CD14-positive monocyte (primary cell): ENCODE results near the gene PSRC1. TPM values are rescaled to one million over a fixed set of nuclear protein-coding genes. Genes with fewer than 3 reads are reported as not detected.

Source experiments
- DNase-seq, 3 donors: peaks; one replicate each; pipeline ENCODE4 v3.0.0-alpha.2; 2011 to 2022
- H2AFZ ChIP-seq: 2 replicates; pipeline ENCODE4 v1.6.0; 2012; ENCODE audit warnings: mild to moderate bottlenecking, low read depth, low read length, inconsistent platforms; ENCODE audit not compliant: insufficient read depth, poor library complexity, severe bottlenecking
- H3K27ac ChIP-seq, 2 donors: 1 replicate in 1 of 2; 2 replicates in 1 of 2; pipeline ENCODE4 v1.5.1; 2012 to 2013; ENCODE audit warnings: low read length in 2 of 2, control low read depth in 1 of 2, inconsistent platforms in 1 of 2, low read depth in 1 of 2, mild to moderate bottlenecking in 1 of 2
- H3K27me3 ChIP-seq, 2 donors: one replicate each; pipeline versions ENCODE4 v1.6.0 to v1.6.1; 2011 to 2013; ENCODE audit warnings: low read length in 2 of 2; ENCODE audit not compliant: control insufficient read depth in 2 of 2, insufficient read depth in 2 of 2
- H3K36me3 ChIP-seq, 2 donors: replicated peaks in 1 of 2; 1 replicate in 1 of 2; 2 replicates in 1 of 2; pipeline versions ENCODE4 v1.5.1 to v1.6.1; 2012 to 2013; ENCODE audit warnings: low read length in 2 of 2, control low read depth in 1 of 2, inconsistent platforms in 1 of 2, mild to moderate bottlenecking in 1 of 2; ENCODE audit not compliant: insufficient read depth in 2 of 2, control insufficient read depth in 1 of 2
- H3K4me1 ChIP-seq, 2 donors: 1 replicate in 1 of 2; 2 replicates in 1 of 2; pipeline versions ENCODE4 v1.5.1 to v1.6.1; 2012 to 2013; ENCODE audit warnings: low read length in 2 of 2, control low read depth in 1 of 2, inconsistent platforms in 1 of 2, mild to moderate bottlenecking in 1 of 2, moderate library complexity in 1 of 2; ENCODE audit not compliant: insufficient read depth in 2 of 2, control insufficient read depth in 1 of 2
- H3K4me2 ChIP-seq: replicated peaks from 2 replicates; pipeline ENCODE3; 2012; ENCODE audit warnings: low read length, moderate library complexity, mild to moderate bottlenecking; ENCODE audit not compliant: poor library complexity, severe bottlenecking; ENCODE audit errors: extremely low read depth
- H3K4me3 ChIP-seq, 3 experiments: fragments of 200-600 bp in 1 of 3; sonication (generic) in 1 of 3; replicated peaks in 1 of 3; 1 replicate in 2 of 3; 2 replicates in 1 of 3; pipeline ENCODE4 v1.5.1; 2011 to 2013; ENCODE audit warnings: low read length in 3 of 3, mild to moderate bottlenecking in 3 of 3, control low read depth in 2 of 3, low read depth in 2 of 3, inconsistent platforms in 1 of 3, moderate library complexity in 1 of 3
- H3K79me2 ChIP-seq: 2 replicates; pipeline ENCODE4 v1.6.0; 2012; ENCODE audit warnings: mild to moderate bottlenecking, control low read depth, inconsistent platforms, low read length, moderate library complexity; ENCODE audit not compliant: insufficient read depth
- H3K9ac ChIP-seq: 2 replicates; pipeline ENCODE4 v1.6.0; 2017; ENCODE audit warnings: low read length, mild to moderate bottlenecking; ENCODE audit not compliant: insufficient read depth, poor library complexity, severe bottlenecking
- H3K9me3 ChIP-seq, 2 donors: replicated peaks in 1 of 2; 1 replicate in 1 of 2; 2 replicates in 1 of 2; pipeline versions ENCODE4 v1.5.1 to v1.6.1; 2012 to 2013; ENCODE audit warnings: low read length in 2 of 2, control low read depth in 1 of 2; ENCODE audit not compliant: control insufficient read depth in 1 of 2, insufficient read depth in 1 of 2
- H4K20me1 ChIP-seq: 2 replicates; pipeline ENCODE4 v1.6.0; 2012; ENCODE audit warnings: mild to moderate bottlenecking, low read length, control low read depth, moderate library complexity; ENCODE audit not compliant: insufficient read depth
- H3K27ac Mint-ChIP-seq, 7 donors: one replicate each; pipeline ENCODE4 v1.8.0; 2020; ENCODE audit warnings: mild to moderate bottlenecking in 7 of 7, mixed read lengths in 7 of 7, moderate library complexity in 6 of 7, inconsistent platforms in 2 of 7
- H3K27me3 Mint-ChIP-seq, 3 donors: one replicate each; pipeline ENCODE4 v1.8.0; 2021 to 2022; ENCODE audit warnings: low read depth in 3 of 3, mild to moderate bottlenecking in 3 of 3, mixed read lengths in 3 of 3, moderate library complexity in 3 of 3, inconsistent platforms in 1 of 3
- H3K36me3 Mint-ChIP-seq, 2 donors: one replicate each; pipeline ENCODE4 v1.8.0; 2020; ENCODE audit warnings: mixed read lengths in 2 of 2, inconsistent platforms in 1 of 2, mild to moderate bottlenecking in 1 of 2
- H3K4me1 Mint-ChIP-seq: one replicate; pipeline ENCODE4 v1.8.0; 2020; ENCODE audit warnings: mild to moderate bottlenecking, mixed read lengths
- H3K4me3 Mint-ChIP-seq, 2 donors: one replicate each; pipeline ENCODE4 v1.8.0; 2020; ENCODE audit warnings: mild to moderate bottlenecking in 2 of 2, mixed read lengths in 2 of 2, moderate library complexity in 1 of 2
- H3K9me3 Mint-ChIP-seq, 7 donors: one replicate each; pipeline ENCODE4 v1.8.0; 2020 to 2022; ENCODE audit warnings: mixed read lengths in 7 of 7, mild to moderate bottlenecking in 6 of 7, moderate library complexity in 6 of 7, inconsistent platforms in 2 of 7
- WGBS: methylation state at CpG from one replicate; pipeline ENCODE4 v1.1.5; 2013; ENCODE audit warnings: missing lambda C conversion rate; ENCODE audit not compliant: insufficient coverage; 5-methylcytosine and 5-hydroxymethylcytosine counted together
- intact Hi-C, 2 donors: fragments of 100-400 bp; cut with micrococcal nuclease; formaldehyde crosslinking; loops; one replicate each; pipeline versions ENCODE4 v1.15.0 to v1.15.1; 2023
- polyA plus RNA-seq, 3 donors: library from polyadenylated mRNA; depleted of rRNA in 1 of 3; unstranded in 2 of 3; stranded (reverse) in 1 of 3; fragments of 300-500 nt in 2 of 3; fragments of >200 nt in 1 of 3; fragmentation: Illumina TruSeq in 2 of 3; gene quantifications; 1 replicate in 2 of 3; 2 replicates in 1 of 3; pipeline ENCODE4 v1.2.3, GENCODE V29; 2012 to 2021
- TF ChIP-seq, protein P1 (sequence below): fragments of 200-600 bp; IDR thresholded peaks from one replicate; pipeline ENCODE4 v1.8.0; 2022; ENCODE audit warnings: antibody characterized with exemption, mild to moderate bottlenecking

Gene PSRC1
- polyA plus RNA-seq, 3 donors = 5.8 to 25.5 (median 7.1) TPM

DNA sequence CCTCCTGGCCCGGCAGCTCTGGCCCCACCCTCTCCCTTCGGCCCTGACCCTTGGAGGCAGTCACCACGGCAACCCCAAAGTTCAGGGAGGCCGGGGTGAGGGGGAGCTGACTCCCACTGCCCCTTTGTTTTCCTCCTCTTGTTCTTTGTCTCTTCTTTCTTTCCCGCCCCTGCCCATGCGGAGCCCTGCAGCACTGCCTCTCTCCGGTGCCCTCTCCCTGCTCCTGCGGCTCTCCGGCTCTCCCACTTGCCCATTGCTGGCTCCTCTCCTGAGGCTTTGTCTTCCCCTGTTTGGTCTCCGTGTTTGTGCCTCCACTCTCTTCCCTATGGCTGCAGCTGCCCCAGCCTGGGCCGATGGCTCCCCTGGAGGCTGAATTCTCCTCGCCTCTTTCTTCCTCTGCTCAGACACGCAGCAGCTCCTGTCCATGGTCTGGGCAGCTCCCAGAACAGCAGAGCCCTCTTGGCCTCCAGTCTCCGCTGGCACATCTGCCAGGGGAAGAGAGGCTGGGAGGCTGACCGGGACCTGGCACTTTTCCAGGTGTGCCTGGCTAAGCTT, 27.8 kb downstream of the PSRC1 start:
- no peak for DNase-seq
- Histone ChIP-seq H3K27ac (no peak overlapping the region), H3K9me3 (no peaks in the 10 kb centered on the region), H3K27me3 (peaks cover 2 to 20% of the 10 kb centered on the region in 2 donors), H3K36me3 (no peaks in the 10 kb centered on the region), H2AFZ (no peak overlapping the region), H3K4me3 (no peak overlapping the region), H3K4me2 (no peak overlapping the region), H3K79me2 (no peaks in the 10 kb centered on the region), H4K20me1 (no peaks in the 10 kb centered on the region), H3K4me1 (peaks cover 2 to 3% of the 10 kb centered on the region in 2 donors), H3K9ac (no peak overlapping the region)
- Mint-ChIP-seq H3K4me1 (peaks cover 1% of the 10 kb centered on the region), H3K36me3 (no peaks in the 10 kb centered on the region), H3K27me3 (peaks cover 18 to 38% (median 18%) of the 10 kb centered on the region in 3 donors), H3K27ac (peak overlapping the region in 1 of 7 donors; percentile 72), H3K4me3 (no peak overlapping the region), H3K9me3 (peaks cover 0 to 11% (median 0%) of the 10 kb centered on the region in 7 donors)
- intact Hi-C loops = no loop called here
- 90% methylated on average over 14 of the region's 15 CpGs for WGBS
- TF ChIP-seq, protein P1, sequence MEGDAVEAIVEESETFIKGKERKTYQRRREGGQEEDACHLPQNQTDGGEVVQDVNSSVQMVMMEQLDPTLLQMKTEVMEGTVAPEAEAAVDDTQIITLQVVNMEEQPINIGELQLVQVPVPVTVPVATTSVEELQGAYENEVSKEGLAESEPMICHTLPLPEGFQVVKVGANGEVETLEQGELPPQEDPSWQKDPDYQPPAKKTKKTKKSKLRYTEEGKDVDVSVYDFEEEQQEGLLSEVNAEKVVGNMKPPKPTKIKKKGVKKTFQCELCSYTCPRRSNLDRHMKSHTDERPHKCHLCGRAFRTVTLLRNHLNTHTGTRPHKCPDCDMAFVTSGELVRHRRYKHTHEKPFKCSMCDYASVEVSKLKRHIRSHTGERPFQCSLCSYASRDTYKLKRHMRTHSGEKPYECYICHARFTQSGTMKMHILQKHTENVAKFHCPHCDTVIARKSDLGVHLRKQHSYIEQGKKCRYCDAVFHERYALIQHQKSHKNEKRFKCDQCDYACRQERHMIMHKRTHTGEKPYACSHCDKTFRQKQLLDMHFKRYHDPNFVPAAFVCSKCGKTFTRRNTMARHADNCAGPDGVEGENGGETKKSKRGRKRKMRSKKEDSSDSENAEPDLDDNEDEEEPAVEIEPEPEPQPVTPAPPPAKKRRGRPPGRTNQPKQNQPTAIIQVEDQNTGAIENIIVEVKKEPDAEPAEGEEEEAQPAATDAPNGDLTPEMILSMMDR = no peak

DNA sequence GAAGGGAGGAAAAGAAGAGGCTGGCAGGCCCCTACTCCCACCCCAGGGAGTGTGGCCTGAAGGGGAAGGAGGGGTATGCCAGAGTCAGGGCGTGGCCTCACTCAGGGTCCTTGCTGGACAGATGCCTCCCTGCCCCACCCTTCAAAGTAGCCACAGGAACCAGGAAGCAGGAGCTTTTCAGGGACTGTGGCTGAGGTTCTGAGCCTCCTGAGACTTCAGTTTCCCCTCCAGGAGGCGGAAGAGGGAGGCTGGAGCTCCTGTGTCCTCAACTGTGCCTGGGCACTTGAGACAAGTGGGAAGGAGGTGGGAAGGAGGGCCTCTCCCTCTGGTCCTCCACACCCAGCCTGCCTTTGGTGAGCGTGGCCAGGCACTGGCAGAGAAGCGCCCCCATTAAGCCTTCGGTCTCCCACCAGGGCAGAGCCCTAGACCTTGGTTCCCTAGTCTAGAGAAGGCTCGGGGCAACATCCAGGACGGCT, 28.3 kb downstream of the PSRC1 start:
- H2AFZ ChIP-seq = no peak overlapping the region
- WGBS = 93% methylated on average over 4 of the region's 7 CpGs
- H3K4me1 Mint-ChIP-seq = peaks cover 4% of the 10 kb centered on the region
- peaks cover 0 to 11% (median 0%) of the 10 kb centered on the region in 7 donors for H3K9me3 Mint-ChIP-seq
- H3K4me2 ChIP-seq = no peak overlapping the region
- no peaks in the 10 kb centered on the region for H3K36me3 Mint-ChIP-seq
- H3K27ac Mint-ChIP-seq = no peak overlapping the region
- H3K27ac ChIP-seq = no peak overlapping the region
- H3K4me3 Mint-ChIP-seq = no peak overlapping the region
- no peaks in the 10 kb centered on the region for H3K36me3 ChIP-seq
- H4K20me1 ChIP-seq = no peaks in the 10 kb centered on the region
- no peak overlapping the region for H3K4me3 ChIP-seq
- intact Hi-C loops = no loop called here
- TF ChIP-seq, protein P1 = no peak
- peak overlapping the region; percentile 15 for H3K9ac ChIP-seq
- DNase-seq = no peak
- H3K79me2 ChIP-seq = no peaks in the 10 kb centered on the region
- peaks cover 4 to 23% of the 10 kb centered on the region in 2 donors for H3K27me3 ChIP-seq
- peaks cover 19 to 41% (median 20%) of the 10 kb centered on the region in 3 donors for H3K27me3 Mint-ChIP-seq
- H3K4me1 ChIP-seq = peaks cover 4 to 8% of the 10 kb centered on the region in 2 donors
- H3K9me3 ChIP-seq = no peaks in the 10 kb centered on the region
